ENCODE data around the gene ANKK1. TPM values are rescaled to one million over a fixed set of nuclear protein-coding genes. Genes with fewer than 3 reads are reported as not detected.

ANKK1 gene
- polyA plus RNA-seq, 3 donors, result 0.07 to 0.09 TPM; not detected in 1

GRCh38 chr11:113339929-113340589 lies 47.5 kb upstream of the ANKK1 start:
- peaks cover 0 to 5% (median 0%) of the 10 kb centered on the region in 7 donors for H3K9me3 Mint-ChIP-seq

GRCh38 chr11:113341388-113342165 lies 46.0 kb upstream of the ANKK1 start:
- no peak overlapping the region for H3K27ac ChIP-seq (ENCODE audit: low read depth in 1 of 2, low read length in 2 of 2)
- 96% methylated on average over 2 of the region's 10 CpGs for WGBS (ENCODE audit: insufficient coverage)
- peaks cover 0 to 2% of the 10 kb centered on the region in 2 donors for H3K36me3 ChIP-seq (replicated peaks in 1 of 2; ENCODE audit: control insufficient read depth in 1 of 2, insufficient read depth in 2 of 2, low read length in 2 of 2)
- no peaks in the 10 kb centered on the region for H3K27me3 ChIP-seq (ENCODE audit: control insufficient read depth in 2 of 2, insufficient read depth in 2 of 2, low read length in 2 of 2)
- no peaks in the 10 kb centered on the region for H3K4me1 ChIP-seq (ENCODE audit: control insufficient read depth in 1 of 2, insufficient read depth in 2 of 2, low read length in 2 of 2)
- H3K36me3 Mint-ChIP-seq, result peaks cover 8 to 14% of the 10 kb centered on the region in 2 donors
- no peak overlapping the region for H3K9ac ChIP-seq (ENCODE audit: insufficient read depth, low read length, poor library complexity, severe bottlenecking)
- no peak overlapping the region for H2AFZ ChIP-seq (ENCODE audit: insufficient read depth, low read depth, low read length, poor library complexity, severe bottlenecking)
- TF ChIP-seq, protein P1, sequence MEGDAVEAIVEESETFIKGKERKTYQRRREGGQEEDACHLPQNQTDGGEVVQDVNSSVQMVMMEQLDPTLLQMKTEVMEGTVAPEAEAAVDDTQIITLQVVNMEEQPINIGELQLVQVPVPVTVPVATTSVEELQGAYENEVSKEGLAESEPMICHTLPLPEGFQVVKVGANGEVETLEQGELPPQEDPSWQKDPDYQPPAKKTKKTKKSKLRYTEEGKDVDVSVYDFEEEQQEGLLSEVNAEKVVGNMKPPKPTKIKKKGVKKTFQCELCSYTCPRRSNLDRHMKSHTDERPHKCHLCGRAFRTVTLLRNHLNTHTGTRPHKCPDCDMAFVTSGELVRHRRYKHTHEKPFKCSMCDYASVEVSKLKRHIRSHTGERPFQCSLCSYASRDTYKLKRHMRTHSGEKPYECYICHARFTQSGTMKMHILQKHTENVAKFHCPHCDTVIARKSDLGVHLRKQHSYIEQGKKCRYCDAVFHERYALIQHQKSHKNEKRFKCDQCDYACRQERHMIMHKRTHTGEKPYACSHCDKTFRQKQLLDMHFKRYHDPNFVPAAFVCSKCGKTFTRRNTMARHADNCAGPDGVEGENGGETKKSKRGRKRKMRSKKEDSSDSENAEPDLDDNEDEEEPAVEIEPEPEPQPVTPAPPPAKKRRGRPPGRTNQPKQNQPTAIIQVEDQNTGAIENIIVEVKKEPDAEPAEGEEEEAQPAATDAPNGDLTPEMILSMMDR (IDR thresholded peaks at IDR 0.05), result no peak
- peaks cover 0 to 2% (median 0%) of the 10 kb centered on the region in 7 donors for H3K9me3 Mint-ChIP-seq
- H3K27me3 Mint-ChIP-seq (ENCODE audit: low read depth in 3 of 3), result peaks cover 0 to 2% (median 0%) of the 10 kb centered on the region in 3 donors
- H4K20me1 ChIP-seq (ENCODE audit: insufficient read depth, low read length), result no peaks in the 10 kb centered on the region
- H3K4me2 ChIP-seq (replicated peaks; ENCODE audit: extremely low read depth, low read length, poor library complexity, severe bottlenecking), result no peak overlapping the region
- no peaks in the 10 kb centered on the region for H3K4me1 Mint-ChIP-seq
- no peak overlapping the region for H3K27ac Mint-ChIP-seq
- H3K79me2 ChIP-seq (ENCODE audit: insufficient read depth, low read length), result no peaks in the 10 kb centered on the region
- no peaks in the 10 kb centered on the region for H3K9me3 ChIP-seq (replicated peaks in 1 of 2; ENCODE audit: control insufficient read depth in 1 of 2, insufficient read depth in 1 of 2, low read length in 2 of 2)
- no peak overlapping the region for H3K4me3 Mint-ChIP-seq
- intact Hi-C loops (cut with micrococcal nuclease), result no loop called here
- no peak overlapping the region for H3K4me3 ChIP-seq (replicated peaks in 1 of 3; ENCODE audit: low read depth in 2 of 3, low read length in 3 of 3)
- no peak for DNase-seq

More at GRCh38 chr11:113339929-113340589, 47.5 kb upstream of the ANKK1 start:
- Histone ChIP-seq H3K27me3 (ENCODE audit: control insufficient read depth in 2 of 2, insufficient read depth in 2 of 2, low read length in 2 of 2) (no peaks in the 10 kb centered on the region), H3K4me2 (replicated peaks; ENCODE audit: extremely low read depth, low read length, poor library complexity, severe bottlenecking) (no peak overlapping the region), H3K9ac (ENCODE audit: insufficient read depth, low read length, poor library complexity, severe bottlenecking) (no peak overlapping the region), H3K4me3 (replicated peaks in 1 of 3; ENCODE audit: low read depth in 2 of 3, low read length in 3 of 3) (no peak overlapping the region), H3K27ac (ENCODE audit: low read depth in 1 of 2, low read length in 2 of 2) (no peak overlapping the region), H3K36me3 (replicated peaks in 1 of 2; ENCODE audit: control insufficient read depth in 1 of 2, insufficient read depth in 2 of 2, low read length in 2 of 2) (peaks cover 0 to 2% of the 10 kb centered on the region in 2 donors), H3K79me2 (ENCODE audit: insufficient read depth, low read length) (no peaks in the 10 kb centered on the region), H3K9me3 (replicated peaks in 1 of 2; ENCODE audit: control insufficient read depth in 1 of 2, insufficient read depth in 1 of 2, low read length in 2 of 2) (no peaks in the 10 kb centered on the region), H4K20me1 (ENCODE audit: insufficient read depth, low read length) (no peaks in the 10 kb centered on the region), H3K4me1 (ENCODE audit: control insufficient read depth in 1 of 2, insufficient read depth in 2 of 2, low read length in 2 of 2) (no peaks in the 10 kb centered on the region), H2AFZ (ENCODE audit: insufficient read depth, low read depth, low read length, poor library complexity, severe bottlenecking) (no peak overlapping the region)
- Mint-ChIP-seq H3K4me1 (no peaks in the 10 kb centered on the region), H3K27ac (no peak overlapping the region), H3K4me3 (no peak overlapping the region), H3K36me3 (peaks cover 11 to 18% of the 10 kb centered on the region in 2 donors), H3K27me3 (ENCODE audit: low read depth in 3 of 3) (no peaks in the 10 kb centered on the region)
- intact Hi-C loops (cut with micrococcal nuclease), result no loop called here
- no peak for DNase-seq
- TF ChIP-seq, protein P1 (IDR thresholded peaks at IDR 0.05), result no peak
- 95% methylated on average over 4 of the region's 6 CpGs for WGBS (ENCODE audit: insufficient coverage)

Data from CD14-positive monocyte (primary cell).